Stimulated activated CD4-positive, alpha-beta T cell treated with anti-CD3 and anti-CD28 coated beads, Interleukin-2, amount 100 ng/mL, for 4 hours (primary cell): ENCODE results near the gene SUMO3.

ENCODE experiments used
- DNase-seq: peaks from one replicate; pipeline ENCODE4 v3.0.0-alpha.2; 2020; ENCODE audit warnings: low read depth

Gene SUMO3

DNA sequence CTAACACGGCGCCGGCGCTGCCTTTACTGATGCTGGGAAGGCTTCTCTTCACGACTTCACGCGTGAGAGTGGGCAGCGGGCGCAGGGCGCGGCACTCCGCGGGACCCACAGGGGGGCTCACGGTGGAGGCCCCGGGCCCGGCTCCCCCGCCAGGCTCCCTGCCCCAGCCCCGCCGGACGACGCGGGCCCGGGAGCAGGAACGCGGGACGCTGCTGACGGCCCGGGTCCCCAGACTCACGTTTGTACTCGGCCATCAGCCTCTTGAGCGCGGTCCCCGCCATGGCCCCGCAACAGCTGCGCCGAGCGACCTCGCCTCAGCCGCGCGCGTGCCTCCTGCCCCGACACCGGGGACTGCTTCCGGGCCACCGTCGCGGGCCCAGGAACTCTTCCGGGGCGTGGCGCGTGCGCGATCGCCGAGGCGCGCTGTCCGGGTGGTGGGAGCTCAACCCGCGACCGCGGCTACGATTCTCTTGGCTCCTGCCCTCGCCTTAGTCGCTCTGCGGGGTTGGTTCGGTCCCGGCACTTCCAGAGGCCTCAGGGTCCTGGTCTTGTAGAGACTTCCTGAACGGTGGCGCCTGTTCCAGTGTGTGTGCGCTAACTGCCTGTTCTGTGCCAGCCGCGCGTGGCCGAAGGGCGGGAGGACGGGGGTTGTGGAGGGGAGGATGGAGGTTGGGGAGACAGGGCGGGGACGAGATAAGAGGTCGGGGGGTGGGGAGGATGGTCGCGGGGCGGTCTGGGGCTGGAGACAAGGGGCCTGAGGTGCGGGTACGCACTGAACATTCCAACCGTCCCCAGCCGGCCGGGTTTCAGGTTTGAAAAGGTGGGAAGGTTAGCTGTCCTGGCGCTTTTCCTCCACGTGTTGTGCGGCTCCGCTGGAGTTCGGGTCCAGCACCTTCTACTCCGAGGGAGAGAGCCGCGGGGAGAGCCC lies 16.1 kb downstream of the SUMO3 start, which contains the start of gene UBE2G2:
Gene UBE2G2, minus strand, starts transcription at position 353 of the 928 bp plus-strand sequence. Its CDS starts 72 bp downstream, at position 281.
- DNase-seq, result peak; percentile 81

DNA sequence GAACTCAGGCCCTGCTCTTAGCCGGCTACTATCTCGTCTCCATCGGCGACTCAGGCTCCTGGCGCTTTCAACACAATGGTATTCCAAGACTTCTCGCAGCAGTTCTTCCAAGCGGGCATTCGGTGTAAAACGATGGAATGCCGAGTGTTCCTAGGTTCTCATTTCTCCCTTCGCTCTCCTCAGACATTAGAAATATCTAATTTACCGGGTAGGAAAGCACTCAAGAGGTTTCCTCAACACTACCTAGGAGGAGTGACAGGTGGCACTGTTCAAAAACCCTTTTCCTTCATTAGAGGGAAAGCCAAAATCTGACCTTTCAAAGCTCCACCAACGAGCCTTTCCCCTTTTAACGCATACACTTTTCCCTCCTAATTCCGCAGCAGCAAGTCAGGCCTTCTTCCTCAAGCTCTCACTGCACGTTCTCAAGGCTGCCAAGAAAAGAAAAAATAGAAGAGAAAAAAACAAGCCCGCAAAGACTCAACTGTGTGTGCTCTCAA lies 16.8 kb downstream of the SUMO3 start:
- no peak for DNase-seq

DNA sequence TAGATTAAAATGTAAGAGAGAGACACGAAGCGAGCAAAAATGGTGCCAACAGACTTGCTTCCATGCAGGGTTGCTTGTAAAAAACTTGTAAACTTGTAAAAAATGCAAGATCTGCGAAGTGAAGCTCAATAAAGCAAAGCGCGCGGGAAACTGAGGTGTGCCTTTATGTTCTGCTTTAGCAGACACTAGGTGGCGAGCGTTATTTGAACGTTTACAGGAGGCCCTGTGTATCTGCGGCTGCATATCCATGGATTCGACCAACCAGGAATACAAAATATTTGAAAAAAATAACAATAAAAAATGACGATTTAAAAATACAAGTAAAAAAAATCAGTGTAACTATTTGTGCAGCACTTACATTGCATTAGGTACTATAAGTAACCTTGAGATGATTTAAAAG lies 17.8 kb downstream of the SUMO3 start:
- DNase-seq, result no peak

DNA sequence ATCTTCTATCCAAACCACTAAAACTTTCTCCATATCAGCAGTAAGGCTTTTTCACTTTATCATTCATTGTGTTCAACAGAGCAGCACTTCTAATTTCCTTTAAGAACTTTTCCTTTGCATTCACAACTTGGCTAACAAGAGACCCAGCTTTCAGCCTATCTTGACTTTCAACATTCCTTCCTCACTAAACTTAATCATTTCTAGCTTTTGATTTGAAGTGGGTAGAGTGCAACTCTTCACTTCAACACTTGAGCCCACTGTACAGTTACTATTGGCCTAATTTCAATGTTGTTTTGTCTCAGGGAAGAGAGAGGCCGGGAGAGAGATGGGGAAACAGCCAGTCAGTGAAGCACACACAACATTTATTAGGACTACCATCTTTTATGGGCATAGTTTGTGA lies 18.2 kb downstream of the SUMO3 start:
- DNase-seq, result no peak

DNA sequence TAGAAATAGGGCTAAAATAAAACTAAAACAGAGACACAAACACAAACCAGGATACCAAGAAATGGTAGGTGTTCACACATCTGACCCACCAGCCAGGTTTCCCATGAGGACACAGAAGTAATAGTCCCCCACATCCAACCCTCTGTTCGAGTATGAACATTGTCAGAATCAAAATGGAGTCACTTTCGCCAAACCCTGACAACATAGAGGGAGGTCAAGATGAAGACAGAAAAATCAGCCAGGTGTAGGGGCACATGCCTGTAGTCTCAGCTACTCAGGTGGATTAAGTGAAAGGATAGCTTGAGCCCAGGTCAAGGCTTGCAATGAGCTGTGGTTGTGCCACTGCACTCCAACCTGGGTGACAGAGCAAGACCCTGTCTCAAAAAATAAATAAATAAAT lies 20.1 kb downstream of the SUMO3 start:
- no peak for DNase-seq

DNA sequence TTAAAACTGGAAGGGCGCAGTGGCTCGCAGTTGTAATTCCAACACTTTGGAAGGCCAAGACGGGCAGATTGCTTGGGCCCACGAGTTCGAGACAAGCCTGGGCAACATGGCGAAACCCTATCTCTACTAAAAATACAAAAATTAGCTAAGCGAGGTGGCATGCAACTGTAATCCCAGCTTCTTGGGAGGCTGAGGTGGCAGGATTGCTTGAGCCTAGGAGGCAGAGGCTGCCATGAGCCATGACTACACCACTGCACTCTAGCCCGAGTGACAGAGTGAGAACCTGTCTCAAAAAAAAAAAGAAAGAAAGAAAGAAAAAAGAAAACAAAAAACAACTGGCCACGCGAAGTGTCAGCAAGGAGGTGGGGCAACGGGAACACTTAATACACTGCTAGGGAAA lies 22.5 kb downstream of the SUMO3 start:
- DNase-seq, result no peak

DNA sequence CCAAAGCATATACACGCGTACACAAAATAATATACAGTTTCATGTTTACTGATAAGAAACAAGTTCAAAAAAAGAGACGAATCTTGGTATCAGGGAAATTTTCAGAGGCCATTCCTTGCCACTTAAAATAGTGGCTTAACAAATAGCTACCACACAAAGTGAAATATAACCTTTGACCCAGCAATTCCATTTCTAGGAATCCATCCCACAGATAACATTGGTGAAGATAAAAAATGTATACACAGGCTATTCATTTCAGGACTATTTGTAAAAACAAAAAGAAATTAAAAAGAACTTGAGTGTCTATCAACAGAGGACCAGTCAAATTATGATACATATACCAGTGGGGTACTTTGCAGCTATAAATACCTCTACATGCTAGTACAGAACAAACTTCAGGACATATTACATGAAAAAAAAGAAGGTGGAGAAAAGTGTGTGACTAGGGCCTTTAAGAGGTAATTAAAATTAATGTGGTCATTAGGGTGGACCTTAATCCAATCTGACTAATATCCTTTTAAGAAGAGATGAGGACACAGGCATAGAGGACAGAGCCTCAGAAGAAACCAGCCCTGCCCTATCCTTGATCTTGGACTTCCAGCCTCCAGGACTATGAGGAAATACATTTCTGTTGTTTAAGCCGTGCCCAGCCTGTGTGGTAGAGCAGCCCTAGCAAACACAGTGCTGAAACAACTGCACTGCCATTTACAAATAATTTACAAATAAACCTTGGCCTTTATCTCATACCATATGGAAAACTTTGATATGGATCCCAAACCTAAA lies 24.1 kb downstream of the SUMO3 start:
- DNase-seq, result no peak

DNA sequence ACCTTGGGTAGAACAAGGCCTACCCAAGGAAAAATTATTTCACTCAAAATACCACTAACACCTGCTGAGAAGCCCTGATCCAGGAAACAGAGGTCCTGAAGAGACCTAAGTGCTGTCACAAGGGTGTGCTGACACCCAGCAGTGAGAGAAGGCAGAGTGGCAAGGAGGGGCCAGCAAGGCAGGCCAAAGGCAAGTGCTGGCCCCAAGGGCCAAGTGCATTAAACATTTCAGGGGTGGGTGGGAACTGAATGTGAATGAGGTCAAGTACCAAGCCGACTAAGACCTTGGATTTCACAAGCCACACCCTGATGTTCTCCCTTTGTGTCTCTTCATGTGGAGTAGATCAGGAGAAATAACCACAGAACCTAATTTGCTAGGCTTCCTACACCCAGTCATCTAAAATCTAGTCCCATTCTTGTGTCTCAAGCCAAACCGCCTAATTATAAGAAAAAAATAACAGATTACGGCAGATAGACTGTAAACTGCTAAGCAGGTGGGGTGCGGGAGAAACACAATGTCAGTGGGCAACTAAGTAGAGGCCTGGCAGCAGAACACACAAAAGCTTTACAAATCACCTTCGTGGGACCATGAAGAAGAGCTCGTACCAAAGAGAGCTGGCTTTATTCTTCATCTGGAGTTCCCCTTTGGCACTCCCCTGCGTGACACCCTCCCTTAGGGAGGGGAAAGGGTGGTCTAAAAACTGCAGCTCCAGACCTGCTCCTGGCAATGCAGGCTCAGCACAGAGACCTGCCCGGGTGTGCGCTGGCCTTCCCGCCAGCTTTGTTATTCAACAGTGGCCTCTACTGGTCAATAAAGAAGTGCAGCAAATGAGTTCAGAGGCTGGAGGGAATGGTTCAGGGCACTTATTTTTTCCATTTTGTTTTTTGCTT lies 24.9 kb downstream of the SUMO3 start:
- no peak for DNase-seq

DNA sequence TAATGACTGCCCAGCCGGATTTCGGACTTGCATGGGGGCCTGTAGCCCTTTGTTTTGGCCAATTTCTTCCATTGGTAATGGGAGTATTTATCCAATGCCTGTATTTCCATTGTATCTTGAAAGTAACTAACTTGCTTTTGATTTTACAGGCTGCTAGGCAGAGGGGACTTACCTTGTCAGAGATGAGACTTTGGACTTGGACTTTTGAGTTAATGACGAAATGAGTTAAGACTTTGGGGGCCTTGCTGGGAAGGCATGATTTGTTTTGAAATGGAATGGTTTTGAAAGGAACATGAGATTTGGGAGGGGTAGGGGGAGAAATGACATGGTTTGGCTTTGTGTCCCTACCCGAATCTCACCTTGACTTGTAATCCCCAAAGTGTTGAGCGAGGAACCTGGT lies 25.9 kb downstream of the SUMO3 start:
- DNase-seq, result no peak

DNA sequence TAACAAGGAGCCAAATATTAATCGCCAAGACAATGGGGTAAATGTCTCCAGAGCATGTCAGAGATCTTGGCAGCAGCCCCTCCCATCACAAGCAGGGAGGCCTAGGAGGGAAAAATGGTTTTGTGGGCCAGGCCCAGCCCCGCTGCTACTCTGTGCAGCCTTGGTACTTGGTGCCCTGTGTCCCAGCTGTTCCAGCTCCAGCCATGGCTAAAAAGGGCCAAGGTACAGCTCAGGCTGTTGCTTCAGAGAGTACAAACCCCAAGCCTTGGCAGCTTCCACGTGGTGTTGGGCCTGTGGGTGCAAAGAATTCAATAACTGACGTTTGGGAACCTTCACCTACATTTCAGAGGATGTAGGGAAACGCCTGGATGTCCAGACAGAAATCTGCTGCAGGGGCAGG lies 26.6 kb downstream of the SUMO3 start:
- DNase-seq, result no peak

DNA sequence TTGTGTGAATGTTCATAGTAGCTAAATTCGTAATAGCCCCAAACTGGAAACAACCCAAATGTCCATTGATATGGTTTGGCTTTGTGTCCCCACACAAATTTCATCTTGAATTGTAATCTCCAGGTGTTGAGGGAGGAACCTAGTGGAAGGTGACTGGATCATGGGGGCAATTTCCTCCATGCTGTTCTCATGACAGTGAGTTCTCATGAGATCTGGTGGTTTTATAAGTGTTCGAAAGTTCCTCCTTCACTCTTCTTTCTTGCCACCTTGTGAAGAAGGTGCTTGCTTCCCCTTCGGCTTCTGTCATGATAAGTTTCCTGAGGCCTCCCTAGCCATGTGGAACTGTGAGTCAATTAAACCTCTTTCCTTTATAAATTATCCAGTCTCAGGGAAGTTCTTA lies 27.5 kb downstream of the SUMO3 start:
- DNase-seq, result no peak

DNA sequence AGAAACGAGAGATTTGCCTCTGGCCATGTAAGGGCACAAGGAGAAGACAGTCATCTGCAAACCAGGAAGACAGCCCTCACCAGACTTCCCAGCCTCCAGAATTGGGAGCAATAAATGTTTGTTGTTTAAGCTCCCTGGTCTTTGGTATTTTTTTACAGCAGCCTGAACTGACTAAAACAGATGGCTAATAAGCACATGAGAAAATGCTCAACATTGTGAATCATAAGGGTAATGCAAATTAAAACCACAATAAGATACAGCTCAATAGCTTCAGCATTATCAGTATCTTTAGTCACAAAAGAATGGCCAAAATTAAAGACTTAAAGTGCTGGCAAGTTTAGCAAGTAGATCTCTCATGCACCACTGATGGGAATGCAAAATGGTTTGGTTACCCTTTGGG lies 28.0 kb downstream of the SUMO3 start:
- DNase-seq, result no peak

DNA sequence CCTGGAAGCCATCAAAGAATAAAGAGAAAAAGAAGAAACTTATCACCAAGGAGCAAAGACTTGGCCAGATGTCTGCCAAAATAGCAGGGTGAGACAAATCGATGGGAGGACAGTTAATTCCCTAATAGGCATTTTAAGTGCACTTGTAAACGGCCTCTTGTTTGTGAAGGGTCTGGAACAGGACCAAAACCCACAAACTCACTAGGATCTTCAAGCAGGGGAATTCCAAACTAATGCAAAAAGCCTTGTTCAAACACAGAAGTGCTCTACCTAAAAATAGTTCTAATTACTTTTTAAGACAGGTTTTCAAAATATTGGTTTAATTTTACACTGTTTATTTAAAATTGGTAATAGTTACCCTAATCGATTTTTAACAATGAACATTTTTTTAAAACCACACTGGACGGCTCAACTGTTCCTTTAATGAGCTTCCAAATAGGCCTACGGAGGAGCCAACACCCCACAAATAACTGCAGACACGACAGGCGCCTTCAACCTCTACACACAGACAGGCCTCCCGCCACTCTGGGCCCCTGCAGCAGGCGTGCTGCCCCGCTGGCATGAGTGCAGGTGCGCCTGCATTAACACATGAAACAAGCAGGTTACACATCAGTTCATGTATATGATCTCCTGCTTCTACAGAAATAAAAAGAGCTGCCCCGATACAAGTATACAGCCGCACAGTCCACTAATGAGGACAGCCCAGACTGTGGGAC lies 32.1 kb downstream of the SUMO3 start:
- DNase-seq, result no peak

DNA sequence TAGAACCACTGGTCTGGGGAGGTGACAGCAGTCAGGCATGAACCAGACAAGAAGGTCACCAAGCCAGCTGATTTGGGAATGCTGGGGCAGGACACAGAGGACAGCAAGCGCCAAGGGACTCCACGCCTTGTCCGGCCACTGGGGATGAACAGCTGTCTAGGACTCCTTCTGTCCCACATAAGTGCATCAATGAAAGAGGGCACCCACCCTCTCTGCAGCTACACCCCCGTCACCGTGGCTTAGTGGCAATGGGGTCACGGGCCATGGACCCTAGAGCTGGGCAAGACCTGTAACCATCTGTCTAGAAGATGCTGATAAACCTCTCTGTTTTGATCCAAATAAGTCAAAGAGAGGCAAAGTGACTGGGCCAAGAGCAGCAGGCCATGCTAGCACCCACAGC lies 33.1 kb downstream of the SUMO3 start:
- DNase-seq, result no peak

DNA sequence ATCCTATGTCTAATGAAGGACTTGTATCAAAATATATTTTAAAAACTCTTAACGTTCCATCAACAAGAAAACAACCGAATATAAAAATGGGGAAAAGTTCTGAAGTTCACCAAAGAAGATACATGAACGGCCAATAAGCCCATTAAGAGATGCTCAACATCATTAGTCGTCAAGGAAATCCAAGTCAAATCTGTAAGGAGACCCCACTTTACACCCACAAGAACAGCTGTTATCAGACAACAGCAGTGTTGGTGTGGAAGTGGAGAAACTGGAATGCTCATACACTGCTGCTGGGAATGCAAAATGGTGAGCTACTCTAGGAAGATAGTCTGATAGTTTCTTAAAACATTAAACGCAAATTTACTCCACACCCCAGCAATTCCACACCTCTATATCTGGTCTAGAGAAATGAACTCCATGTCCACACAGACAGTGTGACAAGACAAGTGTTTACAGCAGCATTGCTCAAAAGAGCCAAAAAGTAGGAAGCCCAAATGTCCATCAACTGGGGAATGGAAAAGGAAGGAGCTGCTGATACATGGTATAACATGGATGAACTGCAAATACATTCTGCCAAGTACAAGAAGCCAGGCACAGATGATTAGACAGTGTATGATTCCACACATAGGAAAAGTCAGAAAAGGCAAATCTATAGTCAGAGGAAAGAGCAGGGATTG lies 34.7 kb downstream of the SUMO3 start:
- no peak for DNase-seq

DNA sequence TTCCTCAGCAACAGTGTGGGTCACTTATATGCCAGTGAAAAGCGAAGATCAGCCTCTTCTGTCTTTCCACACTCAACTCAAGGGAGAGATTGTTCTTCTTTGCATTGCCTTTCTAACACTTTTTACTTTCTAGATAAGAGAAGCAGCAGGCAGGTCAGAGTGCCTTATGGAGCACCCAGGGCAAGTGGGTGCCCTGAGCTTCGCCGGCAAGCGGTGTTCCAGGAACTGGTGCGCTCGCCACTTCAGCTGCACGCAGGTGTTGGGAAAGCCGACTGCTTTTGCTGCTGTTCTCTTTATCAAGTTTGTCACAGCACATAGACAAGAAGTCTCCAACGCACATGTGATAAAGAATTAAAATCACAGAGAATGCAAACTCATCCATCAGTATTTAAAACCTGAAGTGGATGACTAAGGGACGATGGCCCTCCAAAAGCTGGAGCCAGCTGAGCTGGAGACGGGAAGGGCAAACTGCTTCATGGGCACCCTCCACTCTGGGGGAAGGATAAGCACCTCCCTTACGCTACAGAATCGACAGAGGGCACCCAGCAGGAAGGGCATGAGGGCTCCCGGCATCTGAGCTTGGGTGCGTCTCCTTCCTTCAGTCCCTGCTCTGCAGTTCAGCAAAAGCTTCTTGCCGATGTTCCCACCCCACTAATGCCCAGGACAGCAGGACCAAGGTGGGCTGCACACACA lies 36.9 kb downstream of the SUMO3 start:
- DNase-seq, result no peak

DNA sequence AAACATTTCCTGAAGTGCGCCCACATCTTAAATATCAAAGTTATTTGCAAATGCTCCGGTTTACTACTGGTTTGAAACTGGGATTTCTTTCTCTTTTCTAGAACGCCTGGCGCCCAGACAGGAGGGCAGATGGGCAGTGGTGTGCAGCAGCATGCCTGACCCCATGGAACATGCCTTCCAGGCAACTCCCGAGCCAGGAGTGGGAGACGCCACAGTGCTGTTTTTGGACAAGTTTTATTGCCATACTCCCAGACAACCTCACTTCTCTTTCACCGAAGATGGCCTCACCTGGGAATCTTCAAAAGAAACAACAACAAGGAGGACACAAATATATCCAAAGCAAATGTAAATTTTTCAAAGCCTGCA lies 37.7 kb downstream of the SUMO3 start:
- DNase-seq, result no peak

DNA sequence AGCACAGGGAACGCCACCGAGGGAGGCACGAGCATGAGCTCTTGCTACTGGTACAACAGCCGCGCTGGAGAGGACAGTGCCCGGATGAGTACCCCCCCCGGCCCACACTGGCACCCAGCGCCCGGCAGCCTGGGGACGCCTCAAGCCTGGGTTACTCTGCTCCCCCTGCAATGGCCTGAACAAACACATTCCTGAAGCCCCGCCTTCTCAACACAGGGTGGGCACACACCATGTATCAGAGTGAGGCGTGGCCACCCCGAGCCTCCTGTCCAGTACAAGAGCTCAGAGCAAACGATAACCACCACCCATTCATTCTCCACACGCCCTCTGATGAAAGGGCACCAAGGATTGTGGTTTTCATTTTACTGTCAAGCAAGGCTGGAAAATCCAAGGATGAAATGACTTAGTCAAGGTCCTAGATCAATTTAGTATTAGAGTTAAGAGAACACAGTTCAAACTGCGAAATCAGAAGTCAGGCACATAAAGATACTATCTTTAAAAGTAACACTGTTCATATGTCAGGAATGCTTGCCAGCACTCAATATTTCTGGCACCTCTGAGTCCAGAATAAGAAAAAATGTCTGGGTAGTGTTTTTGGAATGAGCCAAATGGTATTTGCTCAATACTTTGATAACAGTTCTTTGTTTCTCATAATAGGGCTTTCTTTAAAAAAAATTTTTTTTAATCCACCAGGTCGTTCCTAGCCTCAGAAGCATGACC lies 38.3 kb downstream of the SUMO3 start:
- no peak for DNase-seq

DNA sequence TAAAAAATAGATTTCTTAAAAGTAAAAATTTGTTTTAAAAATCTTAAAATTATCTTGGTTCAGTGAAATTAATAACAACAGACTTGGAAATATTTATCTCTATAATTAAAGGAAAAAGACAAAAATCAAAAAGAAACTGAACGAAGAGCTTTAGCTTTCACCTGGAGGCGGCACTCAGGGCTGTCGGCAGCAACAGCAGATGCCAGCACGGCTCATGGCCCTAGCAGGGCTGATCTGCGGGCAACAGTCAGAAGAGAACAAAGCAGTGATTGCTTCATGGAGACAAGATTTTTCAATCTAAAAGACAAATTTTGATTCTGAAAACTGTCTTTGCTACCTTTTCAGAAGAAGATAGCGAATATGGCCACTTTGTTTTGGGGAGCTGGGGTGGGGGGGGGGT lies 38.9 kb downstream of the SUMO3 start:
- no peak for DNase-seq

DNA sequence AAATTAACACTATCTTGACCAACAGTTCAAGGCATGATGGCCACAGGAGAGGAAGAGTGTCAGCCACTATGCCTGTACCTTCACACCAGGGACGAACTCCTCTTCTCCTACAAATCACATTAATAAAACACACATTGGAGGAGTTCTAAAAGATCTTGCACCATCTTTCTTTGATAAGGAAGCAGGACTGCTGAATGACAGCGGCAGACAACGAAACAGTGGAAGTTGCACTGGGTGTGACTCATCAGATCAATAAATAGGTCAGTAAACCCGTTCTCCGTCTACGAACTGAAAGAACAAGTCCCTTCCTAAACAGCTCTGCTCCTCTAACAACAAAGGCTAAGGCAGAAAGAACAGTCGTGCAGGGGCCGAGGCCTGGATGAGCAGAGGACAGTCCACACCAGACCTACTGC lies 39.4 kb downstream of the SUMO3 start:
- no peak for DNase-seq
